Measurements from ENCODE around the gene DTNBP1.

Gene DTNBP1

DNA sequence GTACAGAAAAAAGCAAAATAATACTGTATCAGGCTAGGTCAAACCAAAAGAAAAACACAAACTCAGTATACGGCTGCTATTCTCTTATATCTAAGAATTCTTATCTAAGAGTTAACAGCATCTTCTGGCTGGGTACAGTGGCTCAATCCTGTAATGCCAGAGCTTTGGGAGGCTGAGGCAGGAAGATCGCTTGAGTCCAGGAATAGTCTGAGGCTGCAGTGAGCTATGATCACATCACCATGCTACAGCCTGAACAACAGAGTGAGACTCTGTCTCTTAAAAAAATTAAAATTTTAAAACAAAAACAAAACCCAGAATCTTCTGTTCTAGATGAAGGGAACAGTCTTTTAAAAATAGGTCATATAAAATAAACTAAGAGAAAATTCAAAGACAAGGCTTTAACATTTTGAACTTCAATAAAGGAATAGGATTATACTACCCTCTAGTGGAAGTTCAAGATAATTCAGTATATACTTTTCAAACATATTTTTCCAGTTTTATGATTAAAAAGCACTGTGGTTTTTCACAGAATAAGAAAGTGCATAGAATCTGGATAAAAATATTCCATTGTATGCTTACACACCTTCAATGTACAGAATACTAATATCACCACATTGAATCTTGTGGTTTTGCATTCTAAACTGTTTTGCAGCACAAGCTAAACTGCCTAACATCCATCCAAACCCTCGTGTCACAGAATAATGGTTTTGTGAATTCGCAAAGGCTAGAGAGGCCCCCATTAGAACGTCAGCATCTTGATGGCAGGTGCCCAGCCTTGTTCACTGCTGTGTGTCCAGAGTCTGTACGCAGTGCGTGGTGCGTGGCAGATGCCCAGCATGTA lies 39.3 kb downstream of the DTNBP1 start:
- DNase-seq (ENCODE audit: low read depth): no peak

- DNase-seq (ENCODE audit: low read depth): no peak
Measured at GRCh38 chr6:15622045-15622740, 40.6 kb downstream of the DTNBP1 start.

- no peak for DNase-seq (ENCODE audit: low read depth)
Measured at GRCh38 chr6:15621203-15622044, 41.4 kb downstream of the DTNBP1 start.

GRCh38 chr6:15620611-15621010 lies 42.2 kb downstream of the DTNBP1 start:
- DNase-seq (ENCODE audit: low read depth): no peak

GRCh38 chr6:15619330-15619729 lies 43.5 kb downstream of the DTNBP1 start:
- no peak for DNase-seq (ENCODE audit: low read depth)

DNA sequence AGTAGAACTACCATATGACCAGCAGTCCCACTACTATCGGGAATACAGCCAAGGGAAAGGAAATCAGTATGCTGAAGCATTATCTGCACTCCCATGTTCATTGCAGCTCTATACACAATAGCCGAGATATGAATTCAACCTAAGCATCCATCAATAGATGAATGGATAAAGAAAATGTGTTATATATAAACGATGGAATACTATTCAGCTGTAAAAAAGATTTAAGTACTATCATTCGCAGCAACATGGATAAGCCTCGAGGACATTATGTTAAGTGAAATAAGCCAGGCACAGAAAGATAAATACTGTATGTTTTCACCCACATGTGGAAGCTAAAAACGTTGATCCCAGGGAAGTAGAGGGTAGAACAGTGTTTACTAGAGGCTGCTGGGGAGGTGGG lies 44.1 kb downstream of the DTNBP1 start:
- DNase-seq (ENCODE audit: low read depth): no peak

GRCh38 chr6:15616261-15616660 lies 46.6 kb downstream of the DTNBP1 start:
- no peak for DNase-seq (ENCODE audit: low read depth)

DNA sequence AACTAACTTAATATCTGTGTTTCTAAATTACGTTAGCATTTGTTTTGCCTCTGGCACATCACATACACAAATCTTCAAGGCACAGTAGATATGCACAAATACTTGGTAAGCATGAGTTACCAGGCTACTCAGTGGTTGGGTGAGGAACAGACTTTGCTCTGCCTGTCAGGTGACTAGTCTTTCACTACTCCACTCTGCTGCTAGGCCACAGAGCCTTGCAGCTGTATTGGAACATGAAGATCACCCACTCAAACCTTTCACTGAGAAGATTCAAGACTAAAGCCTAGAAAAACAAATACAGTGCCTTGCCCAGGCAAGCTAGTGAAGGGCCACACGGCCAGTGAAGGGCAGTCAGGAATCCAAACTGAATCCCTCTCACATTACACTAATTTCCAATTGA lies 47.0 kb downstream of the DTNBP1 start:
- no peak for DNase-seq (ENCODE audit: low read depth)

- DNase-seq (ENCODE audit: low read depth): no peak
Measured at GRCh38 chr6:15614277-15614676, 48.6 kb downstream of the DTNBP1 start.

- peak; percentile 28 for DNase-seq (ENCODE audit: low read depth)
Measured at GRCh38 chr6:15608396-15608795, 54.4 kb downstream of the DTNBP1 start.

DNA sequence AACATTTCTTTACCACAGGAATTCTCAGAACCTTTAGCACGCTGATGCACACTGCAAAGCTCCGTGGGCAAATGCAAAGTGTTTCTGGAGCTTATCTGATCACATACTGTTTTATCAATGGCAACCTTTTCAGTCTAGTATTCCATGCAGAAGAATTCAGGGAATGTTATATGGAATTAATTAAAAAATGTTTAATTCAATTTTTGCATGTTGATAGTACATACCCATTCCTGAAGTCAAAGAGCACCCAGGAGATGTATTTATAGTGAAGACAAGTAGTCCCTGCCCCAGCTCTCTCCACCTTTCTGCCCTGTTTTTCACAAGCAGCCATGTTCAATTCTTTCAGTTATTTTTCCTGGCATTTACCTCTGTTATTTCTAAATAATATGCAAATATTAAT lies 55.2 kb downstream of the DTNBP1 start:
- no peak for DNase-seq (ENCODE audit: low read depth)

DNA sequence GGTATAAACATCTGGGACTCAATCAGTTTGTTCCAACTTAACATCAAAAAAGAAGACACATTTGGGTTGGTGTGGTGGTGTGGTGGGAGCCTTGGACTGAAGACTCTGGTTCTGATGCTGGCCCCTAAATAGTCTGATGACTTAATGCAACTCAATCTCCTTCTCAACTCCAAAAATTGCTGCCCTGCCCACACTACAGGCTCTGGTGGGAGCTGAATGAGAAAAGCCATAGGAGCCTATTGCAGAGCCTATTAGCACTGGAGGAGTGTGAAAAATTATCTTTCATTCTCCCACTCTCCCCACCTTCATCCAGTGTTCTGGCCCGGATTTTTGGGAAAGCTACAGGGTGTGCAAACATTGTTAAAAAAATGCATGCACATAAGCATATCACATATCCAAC lies 56.5 kb downstream of the DTNBP1 start:
- DNase-seq (ENCODE audit: low read depth): no peak

DNA sequence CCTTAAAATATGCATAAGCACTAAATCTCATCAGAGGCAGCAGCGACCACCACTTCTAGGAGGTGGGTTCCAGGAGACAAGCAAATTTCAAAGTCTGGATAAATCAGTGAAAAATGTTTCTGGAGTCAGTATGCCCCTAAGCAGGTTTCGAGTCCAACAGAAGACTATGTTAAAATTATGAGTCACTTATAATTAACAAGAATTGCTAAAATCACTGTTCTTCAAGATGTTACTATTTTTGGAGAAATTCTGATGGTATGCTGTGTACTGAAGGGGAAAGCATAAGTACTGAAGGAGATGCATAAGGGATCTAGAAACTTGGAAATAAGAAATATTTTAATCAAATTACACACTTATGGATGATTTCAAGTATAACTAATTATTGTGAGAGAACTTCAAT lies 58.0 kb downstream of the DTNBP1 start:
- DNase-seq (ENCODE audit: low read depth): no peak

GRCh38 chr6:15602154-15602553 lies 60.7 kb downstream of the DTNBP1 start:
- DNase-seq (ENCODE audit: low read depth): no peak

- no peak for DNase-seq (ENCODE audit: low read depth)
Measured at GRCh38 chr6:15598273-15598798, 64.5 kb downstream of the DTNBP1 start.

DNA sequence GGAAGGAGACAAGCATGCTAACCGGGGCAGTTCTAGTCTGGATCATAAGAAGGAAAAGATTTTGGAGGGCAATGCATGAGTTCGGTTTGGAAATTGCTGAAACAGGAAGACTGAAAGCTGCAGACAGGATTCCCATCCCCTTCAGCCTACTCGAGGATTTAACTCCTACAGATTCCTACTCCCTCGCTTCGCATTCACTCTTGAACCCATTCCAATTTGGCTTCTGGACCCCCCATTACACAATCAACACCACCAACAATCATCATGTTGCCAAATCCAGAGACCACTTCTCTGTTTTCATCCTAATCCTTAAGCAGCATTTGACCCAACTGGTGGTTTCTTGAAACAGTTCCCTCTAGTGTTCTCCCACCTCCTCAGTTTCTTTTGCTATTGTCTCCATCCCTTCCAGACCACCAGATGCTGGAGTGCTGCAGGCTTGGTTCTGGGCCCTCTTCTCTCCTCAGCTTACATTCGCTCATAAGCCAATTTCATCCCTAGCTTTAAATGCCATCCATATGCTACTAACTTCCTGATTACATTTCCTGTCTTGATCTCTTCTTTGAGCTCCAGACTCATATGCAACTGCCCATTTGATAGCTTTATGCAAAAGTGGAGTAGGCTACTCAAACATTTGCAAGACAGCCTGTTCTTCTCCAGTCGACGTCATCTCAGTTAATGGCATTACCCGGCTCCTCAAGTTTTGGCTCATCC lies 66.5 kb downstream of the DTNBP1 start:
- no peak for DNase-seq (ENCODE audit: low read depth)

DNA sequence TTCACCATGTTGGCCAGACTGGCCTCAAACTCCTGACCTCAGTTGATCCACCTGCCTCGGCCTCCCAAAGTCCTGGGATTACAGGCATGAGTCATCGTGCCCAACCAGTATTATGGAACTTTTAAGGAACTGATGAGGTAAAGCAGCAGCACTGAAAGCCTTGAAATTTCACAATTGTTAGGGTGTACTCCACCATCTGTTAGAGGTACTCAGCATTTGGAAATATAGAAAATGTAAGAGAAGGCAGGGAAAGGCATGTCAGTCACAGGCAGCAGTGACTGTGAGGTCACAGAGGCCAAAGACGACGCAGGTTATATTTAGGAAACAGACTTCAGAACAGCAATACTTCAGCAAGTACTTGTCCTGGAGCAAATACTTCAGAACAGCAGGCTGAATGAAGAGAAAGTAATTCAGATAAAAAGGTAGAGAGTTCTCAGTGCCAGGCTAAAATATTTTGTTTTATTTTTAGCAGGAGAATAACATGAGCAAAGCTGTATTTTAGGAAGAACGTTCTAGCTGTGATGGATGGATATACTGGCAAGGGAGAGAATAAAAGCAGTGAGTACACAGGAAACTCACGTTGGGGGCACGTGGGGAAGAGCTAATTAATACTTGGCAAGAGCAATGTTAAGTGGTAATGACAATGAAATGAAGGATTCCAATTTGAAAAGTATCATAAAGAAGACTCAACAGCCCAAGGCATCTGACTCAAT lies 67.2 kb downstream of the DTNBP1 start:
- DNase-seq (ENCODE audit: low read depth): no peak

DNA sequence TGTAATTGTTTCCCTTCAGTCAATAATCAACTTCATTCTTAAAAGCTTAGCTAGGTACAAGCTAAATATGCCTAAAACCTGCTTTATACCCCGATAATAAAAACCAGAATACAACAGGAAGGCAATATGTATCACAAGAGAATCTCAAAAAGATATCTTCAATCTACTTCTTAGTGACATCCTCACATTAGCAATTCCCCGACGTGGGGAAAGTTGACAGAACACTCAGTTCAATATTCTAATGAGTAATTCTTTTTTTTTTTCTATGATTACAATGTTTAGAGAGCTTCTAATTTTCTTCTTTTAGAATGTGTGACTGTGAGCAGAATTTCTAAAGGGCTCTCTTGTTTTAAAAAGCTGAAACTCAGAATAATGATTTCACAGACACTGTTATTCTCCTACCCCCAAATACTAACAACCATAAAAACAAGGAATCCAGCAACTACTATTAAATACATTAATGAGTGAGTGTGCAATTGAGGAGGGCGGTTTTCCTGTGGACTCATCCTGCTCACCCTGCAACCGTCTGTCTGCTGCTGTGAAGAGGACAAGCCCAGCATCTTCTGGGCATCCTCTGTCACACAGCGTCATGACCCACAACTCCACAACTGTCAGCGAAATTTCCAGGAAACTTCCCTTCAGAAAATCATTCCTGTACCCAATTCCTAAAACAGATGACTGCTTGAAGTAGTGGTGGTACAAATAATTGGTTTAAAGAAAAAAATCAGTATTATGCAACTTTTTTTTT lies 68.1 kb downstream of the DTNBP1 start:
- DNase-seq (ENCODE audit: low read depth): no peak

GRCh38 chr6:15593798-15594197 lies 69.0 kb downstream of the DTNBP1 start:
- DNase-seq (ENCODE audit: low read depth): no peak

- no peak for DNase-seq (ENCODE audit: low read depth)
Measured at GRCh38 chr6:15592610-15593009, 70.2 kb downstream of the DTNBP1 start.

All from non-pigmented ciliary epithelial cell (primary cell).